GM19239 (cell line): ENCODE data around the gene RPS2.

ENCODE experiments used
- DNase-seq: peaks from one replicate; pipeline ENCODE4 v3.0.0; 2011; ENCODE audit warnings: low spot score; ENCODE audit not compliant: insufficient read length
- FAIRE-seq: peaks from 2 replicates; lab custom pipeline; 2011; peaks lifted over from hg19 to GRCh38; lab: Jason Lieb, UNC

Gene RPS2

GRCh38 chr16:1999866-2000514, 35.4 kb upstream of the RPS2 start:
- FAIRE-seq (no peak), DNase-seq (no peak)

GRCh38 chr16:1998852-1999801, 34.5 kb upstream of the RPS2 start:
- FAIRE-seq (no peak), DNase-seq (no peak)

GRCh38 chr16:1998360-1998835, 33.8 kb upstream of the RPS2 start:
- no peak for FAIRE-seq

GRCh38 chr16:1997494-1998359, 33.1 kb upstream of the RPS2 start:
- DNase-seq = no peak
- no peak for FAIRE-seq

More at GRCh38 chr16:1998360-1998835, 33.8 kb upstream of the RPS2 start:
- no peak for DNase-seq

DNA sequence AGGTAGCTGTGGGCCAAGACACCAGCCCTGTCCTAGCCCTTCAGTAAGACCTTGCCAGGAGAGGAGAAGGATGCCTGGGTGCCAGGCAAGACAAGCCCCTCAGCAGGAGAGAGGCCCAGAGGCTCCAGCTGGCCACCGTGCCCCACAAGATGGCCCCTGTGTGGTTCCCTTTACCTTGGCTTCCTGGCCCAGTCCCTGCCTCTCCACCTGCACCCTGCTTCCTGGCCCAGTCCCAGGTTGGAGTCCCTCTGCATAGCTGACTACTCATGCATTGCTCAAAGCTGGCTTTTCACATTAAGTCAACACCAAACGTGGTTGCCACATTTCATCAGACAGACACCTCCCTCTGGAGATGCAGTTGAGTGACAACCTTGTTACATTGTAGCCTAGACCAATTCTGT, 29.1 kb upstream of the RPS2 start:
- FAIRE-seq (no peak), DNase-seq (no peak)

- FAIRE-seq (no peak), DNase-seq (no peak)
Measured at GRCh38 chr16:1992704-1993317, 28.2 kb upstream of the RPS2 start.

DNA sequence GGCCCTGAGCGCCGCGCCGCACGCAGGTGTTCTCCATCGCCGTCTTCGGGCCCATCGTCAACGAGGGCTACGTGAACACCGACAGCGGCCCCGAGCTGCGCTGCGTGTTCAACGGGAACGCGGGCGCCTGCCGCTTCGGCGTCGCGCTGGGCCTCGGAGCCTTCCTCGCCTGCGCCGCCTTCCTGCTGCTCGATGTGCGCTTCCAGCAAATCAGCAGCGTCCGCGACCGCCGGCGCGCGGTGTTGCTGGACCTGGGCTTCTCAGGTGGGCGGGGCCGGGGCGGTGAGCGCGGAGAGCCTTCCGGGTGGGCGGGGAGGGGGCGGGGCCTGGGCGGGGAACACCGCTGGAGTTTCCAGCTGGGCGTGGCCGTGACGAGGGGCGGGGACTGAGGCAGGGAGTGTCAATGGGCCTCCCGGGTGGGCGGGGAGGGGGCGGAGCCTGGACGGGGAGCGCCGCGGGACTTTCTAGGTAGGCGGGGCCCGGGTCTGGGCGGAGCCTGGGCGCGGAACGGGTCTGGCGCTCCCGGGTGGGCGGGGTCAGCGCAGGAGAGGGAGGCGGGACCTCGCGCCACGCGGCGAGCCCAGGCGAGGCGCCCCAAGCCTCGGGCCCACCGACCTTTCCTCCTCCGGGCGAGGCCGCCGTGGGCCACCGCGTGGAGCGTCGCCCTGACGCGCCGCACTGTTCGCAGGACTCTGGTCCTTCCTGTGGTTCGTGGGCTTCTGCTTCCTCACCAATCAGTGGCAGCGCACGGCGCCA, 27.5 kb upstream of the RPS2 start:
- FAIRE-seq = peak; percentile 95
- peak; percentile 99 for DNase-seq

GRCh38 chr16:1991588-1991947, 26.9 kb upstream of the RPS2 start:
- DNase-seq (no peak), FAIRE-seq (no peak)

DNA sequence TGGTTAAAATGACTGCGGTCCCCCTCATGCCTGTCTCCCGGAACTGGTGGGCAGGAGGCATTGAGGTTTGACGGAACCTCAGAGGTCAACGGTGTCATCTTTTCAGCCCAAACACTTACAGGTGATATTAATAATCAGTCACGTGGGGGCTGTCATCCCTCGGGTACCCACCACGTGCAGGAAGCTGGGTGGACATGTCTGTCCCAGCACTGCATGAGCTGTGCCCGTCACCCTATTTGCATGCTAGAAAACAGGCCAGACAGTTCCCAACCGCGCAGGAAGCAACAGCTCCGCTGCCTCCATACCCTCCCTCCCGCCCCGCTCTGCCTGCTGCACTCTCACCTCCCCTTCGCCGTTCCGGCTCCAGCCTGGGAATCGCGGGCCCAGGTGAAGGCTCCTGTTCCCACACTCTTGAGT, 26.5 kb upstream of the RPS2 start:
- peak; percentile 82 for DNase-seq
- peak; percentile 93 for FAIRE-seq

DNA sequence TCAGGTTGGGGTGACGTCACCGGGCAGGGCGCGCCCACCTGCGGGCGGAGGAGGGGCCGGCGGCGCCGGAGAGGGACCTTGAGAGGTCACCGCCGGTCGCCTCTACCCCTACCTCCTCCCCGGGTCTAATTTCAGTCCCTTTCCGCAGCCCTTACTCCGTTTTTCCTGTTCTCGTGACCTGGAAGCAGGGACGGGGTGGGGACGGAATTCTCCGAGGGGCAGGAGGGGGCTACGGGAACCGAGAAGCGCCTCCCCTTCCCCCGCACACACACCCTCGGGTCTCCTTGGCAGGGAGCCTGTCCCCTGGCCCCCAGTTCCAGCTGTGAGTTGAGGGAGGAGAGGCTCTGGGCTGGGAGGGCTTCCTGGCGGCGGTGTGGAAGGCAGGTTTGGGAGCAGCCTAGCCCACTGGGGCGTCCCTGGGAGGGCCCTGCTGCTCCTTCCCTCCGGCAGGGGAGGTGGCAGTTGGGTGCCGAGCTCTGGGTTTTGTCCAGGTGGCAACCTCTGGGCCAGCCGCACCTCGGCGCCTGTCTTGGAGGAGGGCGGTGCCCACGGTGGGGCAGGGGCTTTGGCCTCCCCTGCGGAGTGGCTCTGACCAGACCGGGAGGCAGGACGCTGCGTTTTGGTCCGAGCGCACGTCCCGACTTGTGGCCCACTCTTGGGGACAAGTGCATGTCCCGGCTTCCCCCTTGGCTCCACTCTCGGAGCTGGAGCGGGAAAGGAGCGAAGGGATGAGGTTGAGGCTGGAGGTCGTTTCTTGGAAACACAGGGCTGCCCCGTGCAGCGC, 25.9 kb upstream of the RPS2 start:
- FAIRE-seq (peak; percentile 54), DNase-seq (no peak)

GRCh38 chr16:1990101-1990350, 25.4 kb upstream of the RPS2 start:
- FAIRE-seq (no peak), DNase-seq (no peak)

- no peak for DNase-seq
- no peak for FAIRE-seq
Measured at GRCh38 chr16:1989209-1990100, 24.8 kb upstream of the RPS2 start, which contains the start of gene SYNGR3. TSS of gene SYNGR3 (plus strand) at chr16:1989970. CDS start at chr16:1990103, 133 bp downstream.

DNA sequence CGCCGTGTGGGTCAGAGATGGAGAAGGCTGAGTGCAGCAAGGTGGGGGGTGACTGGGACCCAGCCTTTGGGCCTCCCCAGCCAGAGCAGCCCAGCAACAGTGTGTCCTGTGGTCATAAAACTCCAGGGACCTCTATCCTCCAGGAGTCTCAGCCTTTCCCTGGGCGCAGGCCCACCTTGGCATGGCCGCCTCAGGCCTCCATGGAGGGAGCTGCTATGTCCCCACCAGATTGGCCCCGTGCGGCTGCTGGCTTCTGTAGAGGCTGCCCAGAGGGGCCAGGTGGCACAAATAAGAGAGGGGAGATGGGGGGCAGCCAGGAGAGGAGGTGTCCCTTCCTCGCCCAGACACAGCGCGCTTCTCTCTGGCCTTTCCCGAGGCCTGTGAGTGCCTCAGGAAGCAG, 22.6 kb upstream of the RPS2 start:
- no peak for FAIRE-seq

DNA sequence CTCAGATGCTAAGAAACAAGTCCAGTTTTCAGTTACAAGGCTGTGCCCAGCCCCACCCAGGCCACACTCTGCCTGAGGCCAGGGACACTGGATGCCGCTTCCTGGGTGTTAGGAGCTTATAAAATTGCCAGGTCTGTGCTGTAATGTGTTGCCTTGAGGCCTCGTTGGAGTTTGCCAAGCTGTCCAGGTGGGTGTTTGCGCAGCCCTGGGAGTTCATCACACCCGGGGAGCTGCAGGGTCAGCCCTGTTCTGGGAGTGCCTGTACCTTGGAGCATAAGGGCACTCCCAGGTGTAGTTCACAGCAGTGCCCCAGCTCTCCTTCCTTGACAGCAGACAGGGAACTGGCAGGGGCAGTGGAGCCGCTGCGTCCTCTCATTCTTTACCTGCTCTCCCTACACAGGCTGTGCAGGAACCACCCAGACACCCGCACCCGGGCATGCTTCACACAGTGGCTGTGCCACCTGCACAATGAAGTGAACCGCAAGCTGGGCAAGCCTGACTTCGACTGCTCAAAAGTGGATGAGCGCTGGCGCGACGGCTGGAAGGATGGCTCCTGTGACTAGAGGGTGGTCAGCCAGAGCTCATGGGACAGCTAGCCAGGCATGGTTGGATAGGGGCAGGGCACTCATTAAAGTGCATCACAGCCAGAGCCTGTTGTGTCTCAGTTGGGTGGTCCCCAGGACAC, 21.0 kb upstream of the RPS2 start:
- DNase-seq = no peak
- FAIRE-seq = no peak

More for the DNA sequence above, 22.6 kb upstream of the RPS2 start:
- no peak for DNase-seq

GRCh38 chr16:1984347-1985225, 20.0 kb upstream of the RPS2 start:
- DNase-seq = no peak
- FAIRE-seq = peak; percentile 53
